B cell (primary cell): ENCODE results near the gene MAN2A1. TPM values are rescaled to one million over a fixed set of nuclear protein-coding genes. Genes with fewer than 3 reads are reported as not detected.

Source experiments
- ATAC-seq: fragments of 200-7000 bp; cut with Tn5 transposase; one replicate; pipeline ENCODE4 v1.10.0; 2021; ENCODE audit warnings: low read depth, mild to moderate bottlenecking, moderate number of reproducible peaks, moderate library complexity
- CTCF ChIA-PET: fragments of 350-600 bp; sonication (Branson Sonifier 250); formaldehyde crosslinking; loops from one replicate; lab custom pipeline; 2021; ENCODE audit warnings: antibody characterized with exemption, inconsistent platforms; lab: Charles Lee
- POLR2A ChIA-PET: fragments of 350-600 bp; sonication (Branson Sonifier 250); formaldehyde crosslinking; loops from one replicate; lab custom pipeline; 2021; ENCODE audit warnings: antibody characterized with exemption; lab: Charles Lee
- DNase-seq: peaks from one replicate; pipeline ENCODE4 v3.0.0; 2013
- H2AFZ ChIP-seq: 2 replicates; pipeline ENCODE4 v1.6.1; 2012; ENCODE audit warnings: mild to moderate bottlenecking, low read depth, low read length; ENCODE audit not compliant: insufficient read depth, poor library complexity, severe bottlenecking
- H3K27ac ChIP-seq, 2 donors: 1 replicate in 1 of 2; 2 replicates in 1 of 2; pipeline ENCODE4 v1.5.1; 2012 to 2013; ENCODE audit warnings: low read length in 2 of 2, mild to moderate bottlenecking in 2 of 2, moderate library complexity in 1 of 2
- H3K27me3 ChIP-seq, 4 experiments: fragments of 200-600 bp in 1 of 4; sonication (generic) in 1 of 4; replicated peaks in 1 of 4; 1 replicate in 2 of 4; 2 replicates in 2 of 4; pipeline versions ENCODE4 v1.6.1 to v1.7.0; 2013 to 2016; ENCODE audit warnings: low read length in 3 of 4, mild to moderate bottlenecking in 2 of 4, mixed read lengths in 1 of 4, moderate library complexity in 1 of 4; ENCODE audit not compliant: insufficient read depth in 4 of 4, control insufficient read depth in 3 of 4; ENCODE audit errors: control extremely low read depth in 1 of 4
- H3K36me3 ChIP-seq, 2 experiments: replicated peaks in 1 of 2; 1 replicate in 1 of 2; 2 replicates in 1 of 2; pipeline versions ENCODE4 v1.6.1 to v1.7.1; 2013; ENCODE audit warnings: low read length in 1 of 2; ENCODE audit not compliant: insufficient read depth in 2 of 2, control insufficient read depth in 1 of 2; ENCODE audit errors: control extremely low read depth in 1 of 2, extremely low read depth in 1 of 2
- H3K4me1 ChIP-seq, 2 donors: fragments of 200-600 bp in 1 of 2; sonication (generic) in 1 of 2; 1 replicate in 1 of 2; 2 replicates in 1 of 2; pipeline versions ENCODE4 v1.5.1 to v1.6.1; 2013 to 2017; ENCODE audit warnings: low read length in 2 of 2; ENCODE audit not compliant: control insufficient read depth in 2 of 2, insufficient read depth in 2 of 2
- H3K4me2 ChIP-seq: replicated peaks from 2 replicates; pipeline ENCODE3; 2012; ENCODE audit warnings: mild to moderate bottlenecking, low read depth, low read length; ENCODE audit not compliant: poor library complexity, severe bottlenecking
- H3K4me3 ChIP-seq, 5 experiments: fragments of 200-600 bp in 1 of 5; sonication (generic) in 1 of 5; 1 replicate in 3 of 5; 2 replicates in 2 of 5; pipeline versions ENCODE4 v1.5.1 to v1.7.0; 2011 to 2016; ENCODE audit warnings: low read length in 4 of 5, mild to moderate bottlenecking in 4 of 5, low read depth in 2 of 5, control low read depth in 1 of 5, moderate library complexity in 1 of 5; ENCODE audit not compliant: insufficient read depth in 1 of 5; ENCODE audit errors: control extremely low read depth in 1 of 5, extremely low read depth in 1 of 5
- H3K79me2 ChIP-seq: fragments of 200-600 bp; sonication (generic); one replicate; pipeline ENCODE4 v1.6.0; 2016; ENCODE audit warnings: low read length; ENCODE audit not compliant: control insufficient read depth, insufficient read depth
- H3K9ac ChIP-seq: fragments of 200-600 bp; sonication (generic); 2 replicates; pipeline ENCODE4 v1.6.1; 2017; ENCODE audit warnings: mild to moderate bottlenecking, low read length, moderate library complexity
- H3K9me3 ChIP-seq, 3 donors: one replicate each; pipeline versions ENCODE4 v1.6.1 to v1.7.1; 2013; ENCODE audit warnings: low read length in 2 of 3; ENCODE audit not compliant: control insufficient read depth in 2 of 3, insufficient read depth in 1 of 3; ENCODE audit errors: control extremely low read depth in 1 of 3
- H4K20me1 ChIP-seq: 2 replicates; pipeline ENCODE4 v1.6.0; 2012; ENCODE audit warnings: mild to moderate bottlenecking, low read length; ENCODE audit not compliant: insufficient read depth, control insufficient read depth, poor library complexity, severe bottlenecking
- H3K27ac Mint-ChIP-seq: one replicate; pipeline ENCODE4 v1.8.0; 2021; ENCODE audit warnings: mixed read lengths
- H3K27me3 Mint-ChIP-seq: one replicate; pipeline ENCODE4 v1.8.0; 2021; ENCODE audit warnings: mixed read lengths
- H3K4me1 Mint-ChIP-seq: one replicate; pipeline ENCODE4 v1.8.0; 2021; ENCODE audit warnings: mixed read lengths
- H3K4me3 Mint-ChIP-seq: one replicate; pipeline ENCODE4 v1.8.0; 2021; ENCODE audit warnings: mixed read lengths
- H3K9me3 Mint-ChIP-seq: one replicate; pipeline ENCODE4 v1.8.0; 2022; ENCODE audit warnings: mixed read lengths; ENCODE audit not compliant: insufficient read depth
- EZH2 ChIP-seq: IDR thresholded peaks from 2 replicates; pipeline ENCODE4 v1.6.1; 2012; ENCODE audit warnings: borderline replicate concordance, low read depth, mild to moderate bottlenecking, moderate library complexity, low read length; ENCODE audit not compliant: insufficient read depth, poor library complexity, severe bottlenecking
- WGBS: methylation state at CpG from one replicate; pipeline ENCODE4 v1.1.5; 2013; ENCODE audit warnings: missing lambda C conversion rate; ENCODE audit not compliant: insufficient coverage; 5-methylcytosine and 5-hydroxymethylcytosine counted together
- intact Hi-C: fragments of 100-400 bp; cut with micrococcal nuclease; formaldehyde crosslinking; loops from one replicate; pipeline ENCODE4 v1.10.0; 2022
- polyA plus RNA-seq: library from polyadenylated mRNA; depleted of rRNA; stranded (reverse); fragments of >200 nt; gene quantifications from 2 replicates; pipeline ENCODE4 v1.2.3, GENCODE V29; 2012
- total RNA-seq, 2 donors: library from RNA; stranded (reverse); fragments of 120-200 nt in 1 of 2; gene quantifications; 1 replicate in 1 of 2; 2 replicates in 1 of 2; pipeline versions ENCODE4 v1.2.3 to v1.2.4, GENCODE V29; 2013 to 2022
- TF ChIP-seq, protein P1 (sequence below): fragments of 200-600 bp; IDR thresholded peaks from one replicate; pipeline ENCODE4 v1.8.0; 2022; ENCODE audit warnings: antibody characterized with exemption, mild to moderate bottlenecking

Gene MAN2A1
- total and polyA plus RNA-seq, 2 donors (not counting 1 experiment from before 2014, with no cell fraction given), result 12.7 to 55.0 TPM

DNA sequence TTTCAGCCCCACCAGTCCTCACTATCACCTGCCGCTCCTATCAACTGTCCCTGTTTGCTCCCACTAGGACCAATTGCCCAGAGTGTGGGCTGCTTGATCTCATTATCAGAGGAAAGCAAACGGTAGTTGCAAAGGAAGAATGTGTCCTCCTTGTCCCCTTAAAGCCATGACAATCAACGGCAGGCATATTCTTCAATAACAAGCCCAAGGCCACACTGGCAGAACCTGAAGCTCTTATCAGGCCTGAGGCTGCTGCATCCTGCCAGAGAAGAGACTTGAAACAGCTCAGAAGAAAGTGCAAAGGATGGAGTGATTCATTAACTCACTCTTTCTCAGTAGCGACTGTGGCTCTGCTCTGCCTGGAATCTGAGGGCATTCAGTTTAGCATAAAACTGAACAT lies 39.2 kb upstream of the MAN2A1 start:
- Mint-ChIP-seq H3K4me3 (no peak overlapping the region), H3K9me3 (no peaks in the 10 kb centered on the region), H3K27me3 (peaks cover 5% of the 10 kb centered on the region), H3K27ac (no peak overlapping the region), H3K4me1 (no peaks in the 10 kb centered on the region)
- Histone ChIP-seq H2AFZ (no peak overlapping the region), H3K9me3 (no peaks in the 10 kb centered on the region), H3K36me3 (no peaks in the 10 kb centered on the region), H3K9ac (no peak overlapping the region), H3K4me3 (no peak overlapping the region), H3K27ac (no peak overlapping the region), H3K79me2 (no peaks in the 10 kb centered on the region), H3K4me1 (no peaks in the 10 kb centered on the region), H4K20me1 (no peaks in the 10 kb centered on the region), H3K27me3 (peaks cover 0 to under 1% (median 0%) of the 10 kb centered on the region in 4 experiments), H3K4me2 (no peak overlapping the region)
- intact Hi-C loops, result no loop called here
- WGBS, result 83% methylated on average over 2 of the region's 4 CpGs
- no peak for ATAC-seq
- ChIA-PET POLR2A (no interaction called here), CTCF (no interaction called here)
- no peak for TF ChIP-seq EZH2
- TF ChIP-seq, protein P1, sequence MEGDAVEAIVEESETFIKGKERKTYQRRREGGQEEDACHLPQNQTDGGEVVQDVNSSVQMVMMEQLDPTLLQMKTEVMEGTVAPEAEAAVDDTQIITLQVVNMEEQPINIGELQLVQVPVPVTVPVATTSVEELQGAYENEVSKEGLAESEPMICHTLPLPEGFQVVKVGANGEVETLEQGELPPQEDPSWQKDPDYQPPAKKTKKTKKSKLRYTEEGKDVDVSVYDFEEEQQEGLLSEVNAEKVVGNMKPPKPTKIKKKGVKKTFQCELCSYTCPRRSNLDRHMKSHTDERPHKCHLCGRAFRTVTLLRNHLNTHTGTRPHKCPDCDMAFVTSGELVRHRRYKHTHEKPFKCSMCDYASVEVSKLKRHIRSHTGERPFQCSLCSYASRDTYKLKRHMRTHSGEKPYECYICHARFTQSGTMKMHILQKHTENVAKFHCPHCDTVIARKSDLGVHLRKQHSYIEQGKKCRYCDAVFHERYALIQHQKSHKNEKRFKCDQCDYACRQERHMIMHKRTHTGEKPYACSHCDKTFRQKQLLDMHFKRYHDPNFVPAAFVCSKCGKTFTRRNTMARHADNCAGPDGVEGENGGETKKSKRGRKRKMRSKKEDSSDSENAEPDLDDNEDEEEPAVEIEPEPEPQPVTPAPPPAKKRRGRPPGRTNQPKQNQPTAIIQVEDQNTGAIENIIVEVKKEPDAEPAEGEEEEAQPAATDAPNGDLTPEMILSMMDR, result no peak
- DNase-seq, result no peak

DNA sequence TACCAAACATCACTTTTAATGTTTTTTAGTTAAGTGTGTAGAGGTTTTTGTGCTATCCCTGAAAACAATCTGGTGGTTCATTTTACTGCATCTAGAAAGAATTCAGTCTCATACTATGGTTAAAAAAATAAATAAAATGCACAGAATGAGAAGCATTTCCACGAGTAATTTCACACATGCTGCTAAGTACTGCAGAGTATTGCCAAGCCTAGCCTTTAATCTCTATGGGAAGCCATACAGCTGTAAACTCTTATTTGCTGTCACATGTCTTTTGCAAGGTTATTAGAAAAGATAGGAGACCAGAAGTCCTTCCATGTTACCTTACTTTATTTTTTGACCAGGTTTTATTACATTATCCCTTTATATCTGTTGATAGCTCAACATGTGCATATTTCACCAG lies 37.6 kb upstream of the MAN2A1 start:
- Histone ChIP-seq H4K20me1 (no peaks in the 10 kb centered on the region), H3K4me3 (no peak overlapping the region), H3K9me3 (no peaks in the 10 kb centered on the region), H3K79me2 (no peaks in the 10 kb centered on the region), H2AFZ (no peak overlapping the region), H3K27ac (no peak overlapping the region), H3K4me1 (peaks cover 8 to 10% of the 10 kb centered on the region in 2 donors), H3K27me3 (peaks cover 0 to 4% (median 0%) of the 10 kb centered on the region in 4 experiments), H3K36me3 (no peaks in the 10 kb centered on the region), H3K9ac (no peak overlapping the region), H3K4me2 (no peak overlapping the region)
- no peak overlapping the region for H3K4me3 Mint-ChIP-seq
- no peak overlapping the region for H3K27ac Mint-ChIP-seq
- intact Hi-C loops, result no loop called here
- peaks cover 9% of the 10 kb centered on the region for H3K4me1 Mint-ChIP-seq
- POLR2A ChIA-PET, result no interaction called here
- CTCF ChIA-PET, result no interaction called here
- no CpG with 5 or more reads among the region's 1 CpG for WGBS
- TF ChIP-seq, protein P1, result no peak
- no peak for TF ChIP-seq EZH2
- ATAC-seq, result no peak
- H3K27me3 Mint-ChIP-seq, result peaks cover 7% of the 10 kb centered on the region
- no peak for DNase-seq
- no peaks in the 10 kb centered on the region for H3K9me3 Mint-ChIP-seq
